GM18511 (cell line): ENCODE results near the gene TEX19.

Source experiments
- ATAC-seq: cut with Tn5 transposase; IDR thresholded peaks from one replicate; pipeline ENCODE4 v1.9.1; 2021; ENCODE audit warnings: mild to moderate bottlenecking, moderate library complexity; ENCODE audit not compliant: unreplicated experiment

TEX19 gene

GRCh38 chr17:82388223-82388921, 29.3 kb downstream of the TEX19 start:
- ATAC-seq, result no peak

GRCh38 chr17:82388922-82389283, 29.9 kb downstream of the TEX19 start:
- ATAC-seq, result no peak

GRCh38 chr17:82389379-82389778, 30.3 kb downstream of the TEX19 start:
- ATAC-seq, result no peak

DNA sequence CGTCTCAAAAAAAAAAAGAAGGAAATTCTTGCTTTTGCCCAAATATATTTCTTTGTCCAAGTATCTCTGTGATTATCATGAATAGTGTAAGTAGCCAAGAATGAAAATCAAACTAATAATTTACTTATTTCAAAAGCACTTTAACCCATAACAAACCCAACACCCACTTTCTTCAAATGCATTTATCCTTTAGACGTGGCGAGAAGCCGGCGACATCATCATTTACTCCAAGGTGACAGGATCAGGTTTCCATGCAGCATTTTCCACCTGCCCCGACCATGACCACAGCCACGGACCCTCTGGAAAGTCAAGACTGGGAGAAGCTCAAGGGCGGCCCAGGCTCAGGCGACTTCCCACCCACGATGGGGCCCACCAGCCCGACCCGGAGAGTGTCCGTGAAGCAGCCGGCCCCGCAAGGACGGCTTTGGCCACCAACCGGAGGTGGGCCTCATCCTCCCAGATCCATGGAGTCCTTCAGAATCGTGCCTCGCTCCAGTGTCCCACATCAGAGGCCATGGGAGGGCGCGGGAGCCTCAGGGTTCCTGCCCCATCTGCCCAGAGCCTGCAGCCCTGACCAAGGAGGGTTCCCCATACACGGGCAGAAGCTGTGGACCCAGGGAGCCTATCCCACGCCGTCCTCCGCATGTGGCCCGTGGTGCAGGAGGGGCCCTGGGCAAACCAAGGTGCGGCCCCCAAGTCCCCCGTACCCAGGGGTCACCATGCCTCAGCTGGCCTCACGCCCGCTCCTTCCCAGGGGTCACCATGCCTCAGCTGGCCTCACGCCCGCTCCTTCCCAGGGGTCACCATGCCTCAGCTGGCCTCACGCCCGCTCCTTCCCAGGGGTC, 31.2 kb downstream of the TEX19 start:
- no peak for ATAC-seq

DNA sequence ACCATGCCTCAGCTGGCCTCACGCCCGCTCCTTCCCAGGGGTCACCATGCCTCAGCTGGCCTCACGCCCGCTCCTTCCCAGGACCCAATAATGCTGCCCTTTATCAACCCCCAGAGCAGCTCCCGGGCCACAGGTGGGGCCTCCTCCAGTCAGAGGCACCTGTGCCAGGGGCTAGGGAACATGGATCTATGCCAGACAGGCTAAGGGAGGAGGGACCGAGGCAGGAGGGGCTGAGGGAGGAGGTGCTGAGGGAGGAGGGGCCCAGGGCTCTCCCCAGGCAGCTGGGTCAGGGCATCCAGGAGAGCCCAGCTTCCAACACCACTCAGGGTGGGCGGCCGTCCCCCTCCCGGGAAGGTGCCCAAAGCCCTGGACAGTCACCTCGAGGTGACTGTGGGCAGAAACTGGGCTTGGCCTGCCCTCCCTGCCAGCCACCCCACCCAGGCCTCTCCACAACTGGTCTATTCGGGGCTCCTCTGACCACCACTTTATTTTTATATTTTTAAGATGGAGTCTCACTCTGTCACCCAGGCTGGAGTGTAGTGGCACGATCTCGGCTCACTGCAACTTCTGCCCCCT, 31.9 kb downstream of the TEX19 start:
- ATAC-seq, result no peak

- ATAC-seq, result no peak
Measured at GRCh38 chr17:82391496-82392066, 32.5 kb downstream of the TEX19 start.

DNA sequence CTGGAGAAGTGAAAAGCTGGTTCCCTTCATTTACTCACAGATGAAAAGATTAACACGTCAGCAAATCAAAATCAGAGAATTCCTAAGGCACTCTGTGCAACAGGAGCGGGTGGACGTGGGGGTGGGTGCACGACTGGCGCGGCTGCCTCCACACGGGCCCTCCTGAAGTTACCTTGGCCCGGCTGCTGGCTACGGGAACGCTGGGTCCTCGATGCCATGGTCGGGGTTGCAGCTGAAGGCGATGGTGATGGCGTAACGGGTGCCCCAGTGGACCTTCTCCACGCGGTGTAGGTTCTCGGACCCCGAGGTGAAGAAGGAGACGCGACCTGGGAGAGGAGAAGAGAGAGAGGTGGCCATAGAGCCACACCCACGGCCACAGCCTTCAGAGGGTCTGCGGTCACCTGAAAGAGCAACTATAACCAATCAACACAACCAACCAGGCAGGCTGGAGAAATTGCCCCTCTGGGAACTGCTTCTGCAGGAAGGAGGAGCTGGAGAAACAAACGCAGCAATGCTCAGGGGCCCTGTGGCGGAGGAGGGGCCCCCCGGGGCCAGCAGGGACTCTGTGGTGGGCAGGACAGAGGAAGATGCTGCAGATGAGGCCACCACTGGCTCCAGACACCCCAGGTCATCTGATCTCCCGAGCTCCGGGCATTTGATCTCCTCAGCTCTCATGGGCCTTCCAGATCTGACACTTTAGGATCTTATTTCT, 33.3 kb downstream of the TEX19 start:
- no peak for ATAC-seq

GRCh38 chr17:82392941-82393340, 33.9 kb downstream of the TEX19 start:
- no peak for ATAC-seq

GRCh38 chr17:82394278-82394677, 35.2 kb downstream of the TEX19 start:
- no peak for ATAC-seq

DNA sequence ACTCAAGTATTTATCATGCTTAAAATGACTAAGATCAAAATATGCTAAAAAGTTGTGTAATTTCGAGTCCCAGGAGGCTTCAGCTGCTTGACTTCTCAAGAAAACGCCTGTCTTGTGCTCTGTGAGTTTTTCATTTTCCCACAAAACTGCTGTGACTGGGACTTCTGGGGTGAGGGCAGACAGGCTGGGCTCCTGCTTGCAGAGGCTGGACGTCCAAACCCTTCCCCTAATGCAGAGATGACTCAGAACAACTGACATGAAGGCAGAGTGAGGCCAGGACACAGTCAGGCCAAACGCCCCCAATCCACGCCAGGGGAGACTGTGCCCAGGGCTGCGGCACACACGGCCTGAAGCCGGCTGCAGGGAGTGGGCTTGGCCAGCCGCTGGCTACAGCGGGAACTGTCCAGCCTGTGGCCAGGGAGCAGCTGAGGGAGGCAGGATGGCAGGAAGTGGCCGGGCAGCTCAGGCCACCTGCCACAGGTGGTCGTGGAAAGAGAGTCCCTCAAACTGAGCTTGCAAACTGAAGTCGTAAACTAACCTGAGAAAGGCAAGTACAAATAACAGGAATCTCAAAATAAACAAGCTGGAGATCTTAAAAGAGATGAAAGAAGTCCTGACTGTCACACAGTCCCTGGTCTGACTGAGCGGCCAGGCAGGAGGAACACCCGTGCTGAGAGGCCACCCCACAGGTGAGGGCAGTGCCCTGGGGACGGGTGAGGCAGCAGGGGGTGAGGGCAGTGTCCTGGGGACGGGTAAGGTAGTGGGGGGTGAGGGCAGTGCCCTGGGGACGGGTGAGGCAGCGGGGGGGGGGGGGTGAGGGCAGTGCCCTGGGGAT, 37.8 kb downstream of the TEX19 start:
- no peak for ATAC-seq

DNA sequence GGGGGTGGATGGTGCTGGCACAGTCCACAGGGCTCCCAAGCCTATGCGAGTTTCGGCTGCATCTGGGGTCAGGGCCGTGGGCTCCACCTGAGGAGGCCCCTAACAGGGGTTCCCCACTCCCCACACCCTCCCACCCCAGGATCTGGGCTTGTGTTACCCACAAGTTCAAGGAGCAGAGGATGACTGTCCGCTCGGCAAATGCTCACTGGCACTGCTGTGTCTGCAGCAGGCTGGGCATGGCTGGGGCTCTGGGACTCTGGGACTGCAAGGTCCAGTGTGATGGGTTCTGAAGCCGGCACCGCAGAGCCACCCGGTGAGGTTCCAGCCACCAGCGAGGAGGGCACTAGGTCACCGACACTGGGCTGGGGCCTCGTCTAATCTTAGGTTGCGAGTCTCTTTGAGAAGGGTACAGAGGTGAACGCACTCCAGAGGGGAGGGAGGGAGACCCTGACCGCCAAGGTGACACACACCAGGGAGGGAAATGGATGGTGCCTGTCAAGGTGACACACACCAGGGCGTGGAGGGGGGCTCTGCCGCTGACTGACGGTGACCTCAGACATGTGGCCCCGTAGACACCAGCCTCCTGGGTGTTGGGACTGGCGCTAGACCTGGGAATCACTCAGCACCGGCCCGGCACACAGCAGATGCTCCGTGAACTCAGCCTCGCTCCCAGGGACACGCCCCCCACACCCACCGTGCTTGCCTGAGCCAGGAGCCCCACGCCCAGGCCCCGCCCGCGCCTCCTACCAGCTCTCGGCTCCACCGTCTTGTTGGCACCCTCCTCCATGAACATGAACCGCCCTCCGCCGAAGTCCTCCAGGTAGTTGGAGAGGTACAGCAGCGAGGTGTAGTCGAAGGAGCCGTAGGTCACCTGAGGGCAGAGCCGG, 38.6 kb downstream of the TEX19 start:
- no peak for ATAC-seq

DNA sequence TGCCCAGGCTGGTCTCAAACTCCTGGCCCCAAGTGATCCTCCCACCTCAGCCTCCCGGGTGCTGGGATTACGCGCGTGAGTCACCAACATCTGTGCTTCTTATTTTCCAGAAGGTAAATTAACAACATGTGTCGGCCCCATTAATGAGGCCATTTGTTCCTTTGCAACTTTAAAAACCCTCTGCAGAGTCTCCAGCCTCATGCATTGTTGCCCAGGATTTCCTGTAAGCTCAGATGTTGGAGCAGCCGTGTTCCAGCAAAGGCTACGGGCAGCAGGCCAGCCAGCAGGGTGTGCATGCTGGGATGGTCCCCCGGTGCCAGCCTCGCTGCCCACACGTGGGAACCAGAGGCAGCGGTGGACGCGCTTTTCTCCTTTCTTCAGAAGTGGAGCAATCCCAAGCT, 40.0 kb downstream of the TEX19 start:
- ATAC-seq, result no peak

- no peak for ATAC-seq
Measured at GRCh38 chr17:82399601-82400101, 40.6 kb downstream of the TEX19 start.

- no peak for ATAC-seq
Measured at GRCh38 chr17:82400206-82400605, 41.2 kb downstream of the TEX19 start.

DNA sequence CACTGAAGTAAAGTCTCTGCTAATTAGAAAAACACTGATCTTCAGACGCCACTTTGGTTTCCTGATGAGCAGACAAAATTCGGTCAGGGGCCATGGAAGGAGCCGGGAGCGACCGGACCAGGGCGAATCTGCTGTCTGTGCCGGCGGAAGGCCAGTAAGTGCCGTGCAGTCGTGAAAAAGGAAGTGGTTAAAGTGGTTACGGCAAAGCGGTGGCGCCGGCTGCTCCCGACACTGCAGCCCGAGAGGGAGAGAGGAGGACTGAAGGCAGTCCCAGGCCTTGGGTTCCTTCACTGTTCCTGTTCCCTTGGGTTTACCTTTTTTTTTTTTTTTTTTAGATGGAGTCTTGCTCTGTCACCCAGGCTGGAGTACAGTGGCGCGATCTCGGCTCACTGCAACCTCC, 41.8 kb downstream of the TEX19 start:
- ATAC-seq, result peak; percentile 50

DNA sequence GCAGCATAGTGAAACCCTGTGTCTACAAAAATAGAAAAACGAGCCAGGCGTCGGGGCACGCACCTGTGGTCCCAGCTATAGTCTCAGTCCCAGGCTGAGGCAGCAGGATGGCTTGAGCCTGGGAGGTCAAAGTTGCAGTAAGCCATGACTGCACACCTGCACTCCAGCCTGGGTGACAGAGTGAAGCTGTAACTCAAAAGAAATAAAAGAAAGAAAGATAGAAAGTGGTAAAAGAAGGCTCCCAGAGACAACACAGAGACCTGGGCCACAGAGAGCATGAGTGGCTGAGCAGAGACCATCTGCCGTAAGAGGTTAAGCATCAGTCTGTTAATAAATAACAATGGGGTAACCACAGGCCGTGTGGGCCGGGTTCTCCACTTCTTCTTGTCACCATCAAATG, 43.8 kb downstream of the TEX19 start:
- peak; percentile 86 for ATAC-seq

DNA sequence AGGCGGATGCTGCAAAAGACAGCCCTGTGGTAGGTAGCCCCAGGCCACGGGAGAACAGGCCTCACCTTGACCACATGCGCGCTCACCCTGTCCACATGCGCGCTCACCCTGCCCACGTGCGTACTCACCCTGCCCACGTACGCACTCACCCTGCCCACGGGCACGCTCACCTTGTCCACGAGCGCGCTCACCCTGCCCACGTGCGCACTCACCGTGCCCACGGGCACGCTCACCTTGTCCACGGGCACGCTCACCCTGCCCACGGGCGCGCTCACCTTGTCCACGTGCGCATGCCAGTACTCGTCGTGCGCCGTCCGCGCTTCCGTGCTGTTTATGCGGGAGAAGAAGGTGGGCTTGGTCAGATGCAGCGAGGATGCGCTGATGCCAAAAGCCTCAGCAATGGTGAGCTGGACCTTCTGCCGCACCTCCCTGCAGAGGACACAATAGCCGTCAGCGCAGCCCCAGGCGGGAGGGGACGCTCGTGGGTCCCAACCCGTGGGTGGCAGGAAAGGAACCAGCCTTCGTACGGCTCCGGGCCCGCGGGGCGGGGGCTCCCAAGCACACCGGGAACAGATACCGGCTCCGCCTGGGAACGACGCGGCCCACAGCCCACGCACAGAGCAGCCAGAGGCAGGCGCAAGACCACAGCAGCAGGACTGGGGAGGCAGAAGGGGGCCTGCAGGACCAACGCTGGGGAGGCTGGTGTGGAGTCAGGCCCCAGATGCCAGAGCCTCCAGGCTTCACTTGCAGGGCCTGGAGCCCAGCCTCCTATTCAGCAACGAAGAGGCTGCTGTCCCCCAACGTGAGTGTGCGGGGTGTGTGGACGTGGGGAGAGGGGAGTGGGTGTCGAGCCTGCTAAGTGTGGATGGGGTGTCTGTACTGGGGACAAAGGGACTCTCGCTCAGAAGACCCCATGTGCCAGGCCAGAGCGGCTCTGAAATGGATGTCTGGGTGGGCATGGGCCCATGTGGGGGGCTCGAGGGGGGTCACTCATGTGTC, 44.9 kb downstream of the TEX19 start:
- ATAC-seq, result no peak

GRCh38 chr17:82405051-82405450, 46.0 kb downstream of the TEX19 start:
- no peak for ATAC-seq
